GM19023 (cell line): Measurements from ENCODE around the gene HS3ST6.
"Not testable (repeated sequence)": the region's sequence is repeated elsewhere in the genome, so short reads cannot be mapped to it uniquely, and the experiment has no call there.

ENCODE experiments used
- ATAC-seq: cut with Tn5 transposase; IDR thresholded peaks from one replicate; pipeline ENCODE4 v1.9.1; 2021; ENCODE audit warnings: mild to moderate bottlenecking, moderate library complexity; ENCODE audit not compliant: unreplicated experiment

Gene HS3ST6

GRCh38 chr16:1947369-1947670 lies 29.1 kb upstream of the HS3ST6 start:
- no peak for ATAC-seq

- ATAC-seq = no peak
Observed at GRCh38 chr16:1946495-1947368, 28.5 kb upstream of the HS3ST6 start.

- ATAC-seq = no peak
Observed at GRCh38 chr16:1945559-1946391, 27.6 kb upstream of the HS3ST6 start.

GRCh38 chr16:1944612-1945199 lies 26.5 kb upstream of the HS3ST6 start:
- no peak for ATAC-seq

DNA sequence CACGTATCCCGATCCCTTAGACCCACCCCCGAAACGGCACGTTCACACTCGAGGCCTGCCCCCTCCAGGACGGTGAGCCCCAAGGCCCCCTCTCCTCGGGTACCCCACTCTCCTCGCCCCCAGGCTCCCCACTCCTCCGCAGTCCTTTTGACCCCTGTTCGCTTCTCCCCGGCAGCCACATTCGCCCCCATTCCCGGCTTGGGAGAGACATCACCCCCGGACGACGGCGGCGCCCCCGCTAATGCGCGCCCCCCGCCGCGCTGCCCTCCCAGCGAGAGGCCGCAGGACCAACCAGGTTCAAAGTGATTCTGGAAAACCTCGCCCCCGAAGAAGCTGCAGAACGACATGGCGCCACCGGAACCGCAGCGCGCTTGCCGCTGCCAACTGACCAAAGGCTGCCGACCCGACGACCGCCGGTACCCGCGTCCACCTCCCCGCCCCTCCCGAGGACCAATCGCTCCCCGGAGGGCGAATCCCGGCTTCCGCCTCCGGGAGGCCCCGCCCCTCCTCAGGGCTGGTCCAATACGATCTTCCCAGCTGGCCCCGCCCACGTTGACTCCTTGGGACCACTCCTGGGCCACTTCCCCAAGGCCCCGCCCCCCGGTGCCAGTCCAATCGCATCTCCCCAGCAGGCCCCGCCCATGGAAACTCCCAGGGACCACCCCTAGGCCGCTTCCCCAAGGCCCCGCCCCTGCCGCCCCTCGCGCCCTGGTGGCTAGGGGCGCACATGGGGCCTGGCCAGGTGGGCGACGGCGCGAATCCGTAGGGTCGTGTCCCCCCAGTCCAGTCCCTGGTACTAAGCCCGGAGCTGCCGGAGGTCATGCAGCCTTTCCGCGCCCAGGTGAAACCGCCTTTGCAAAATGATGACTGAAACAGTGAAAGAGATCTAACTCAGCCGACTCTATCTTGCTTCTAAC lies 24.9 kb upstream of the HS3ST6 start, which contains the start of gene MSRB1:
Gene MSRB1, minus strand, starts transcription at position 390 of the 917 bp plus-strand sequence. Its CDS starts 43 bp downstream, at position 347.
- ATAC-seq = peak; percentile 94

DNA sequence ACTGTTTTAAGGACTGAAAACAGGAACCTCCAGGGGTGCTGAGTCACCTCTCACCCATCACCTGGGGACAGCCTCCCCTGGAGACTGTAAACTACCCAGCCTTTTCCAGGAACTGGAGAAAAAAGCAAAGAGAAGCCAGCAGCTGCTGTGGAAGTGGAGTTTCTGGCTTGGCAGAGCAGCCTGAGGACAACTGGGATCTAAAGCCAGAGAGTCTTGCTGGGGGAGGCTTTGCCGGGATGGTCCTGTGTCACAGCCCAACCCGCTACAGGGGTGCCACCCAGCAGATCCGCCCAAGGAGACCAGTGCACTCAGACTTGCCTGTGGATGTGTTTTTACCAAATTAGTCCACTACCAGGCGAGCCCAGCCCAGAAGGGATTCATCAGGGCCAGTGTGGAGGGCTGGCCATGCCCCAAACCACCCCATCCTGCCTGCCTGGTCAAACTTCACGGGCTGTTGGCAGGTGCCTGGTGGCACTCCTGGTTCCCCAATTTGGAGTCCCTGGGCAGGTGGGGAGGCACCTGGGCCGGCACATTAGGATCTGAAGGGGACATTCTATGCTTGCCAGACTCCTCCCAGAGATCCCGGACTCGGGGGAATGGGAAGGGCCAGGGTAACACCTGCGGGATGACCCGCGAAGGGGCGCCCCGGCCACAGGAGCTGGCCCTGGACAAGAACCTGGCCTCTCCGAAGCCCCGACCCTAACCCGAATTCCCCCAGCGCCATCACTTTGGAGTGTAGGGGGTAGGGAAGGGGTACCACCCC lies 24.0 kb upstream of the HS3ST6 start:
- no peak for ATAC-seq

- ATAC-seq = no peak
Observed at GRCh38 chr16:1941162-1942046, 23.2 kb upstream of the HS3ST6 start.

- ATAC-seq = no peak
Observed at GRCh38 chr16:1940273-1941161, 22.3 kb upstream of the HS3ST6 start.

- ATAC-seq = not testable (repeated sequence)
Observed at GRCh38 chr16:1939833-1940232, 21.6 kb upstream of the HS3ST6 start.

DNA sequence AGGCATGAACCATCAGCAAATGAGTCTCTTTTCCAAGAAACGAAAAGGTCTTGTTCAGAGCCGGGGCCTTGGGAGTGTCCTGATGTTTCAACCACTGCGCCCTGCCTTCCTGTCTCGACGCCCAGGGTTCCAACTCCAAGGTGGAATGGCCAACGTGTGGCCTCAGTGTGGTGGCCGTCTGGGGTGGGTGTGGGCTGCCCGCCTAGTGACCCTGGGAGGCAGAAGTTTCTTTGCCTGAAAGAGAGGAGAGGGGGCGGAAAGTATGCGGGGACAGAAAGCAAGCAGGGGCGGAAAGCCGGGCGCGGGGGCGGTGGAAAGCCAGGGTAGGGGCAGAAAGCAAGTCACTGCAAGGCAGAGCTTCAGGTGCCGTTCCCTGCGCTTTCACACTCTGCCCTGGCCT lies 20.7 kb upstream of the HS3ST6 start:
- no peak for ATAC-seq

- no peak for ATAC-seq
Observed at GRCh38 chr16:1938316-1938715, 20.1 kb upstream of the HS3ST6 start.

DNA sequence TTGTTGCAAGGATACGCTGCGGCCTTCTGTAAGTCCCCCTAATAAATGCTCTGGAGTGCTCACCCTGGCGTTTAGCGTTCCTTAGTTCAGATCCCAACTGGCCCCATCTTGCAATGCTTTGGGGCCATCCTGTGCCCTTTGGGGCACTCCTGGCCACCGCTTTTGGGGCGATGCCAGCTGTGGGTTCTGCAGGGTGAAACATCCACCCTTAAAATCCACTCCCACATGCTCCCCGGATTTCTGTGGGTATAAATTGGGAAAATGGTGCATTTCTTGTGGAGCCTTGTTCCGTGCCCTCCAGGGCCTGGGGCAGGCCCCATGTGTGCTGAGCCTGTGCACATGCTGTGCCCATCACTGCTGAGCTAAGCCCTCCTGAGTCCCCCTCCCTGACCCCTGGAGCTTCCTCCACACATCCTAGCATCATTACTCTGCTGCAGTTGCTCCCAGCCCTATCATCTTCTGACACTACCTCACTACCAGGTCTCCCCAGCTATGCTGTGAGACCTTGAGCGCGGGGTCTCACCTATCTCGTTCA lies 18.8 kb upstream of the HS3ST6 start:
- ATAC-seq = no peak

GRCh38 chr16:1933097-1933661 lies 15.0 kb upstream of the HS3ST6 start:
- ATAC-seq = no peak

- ATAC-seq = no peak
Observed at GRCh38 chr16:1932050-1933028, 14.1 kb upstream of the HS3ST6 start.

GRCh38 chr16:1930338-1930720 lies 12.1 kb upstream of the HS3ST6 start:
- no peak for ATAC-seq
